Fibroblast of upper back skin (primary cell): Measurements from ENCODE around the gene EXTL2.
"Not testable (repeated sequence)": the region's sequence is repeated elsewhere in the genome, so short reads cannot be mapped to it uniquely, and the experiment has no call there.

Source experiments
- DNase-seq: peaks from one replicate; pipeline ENCODE4 v3.0.0-alpha.2; 2013

EXTL2 gene, protein sequence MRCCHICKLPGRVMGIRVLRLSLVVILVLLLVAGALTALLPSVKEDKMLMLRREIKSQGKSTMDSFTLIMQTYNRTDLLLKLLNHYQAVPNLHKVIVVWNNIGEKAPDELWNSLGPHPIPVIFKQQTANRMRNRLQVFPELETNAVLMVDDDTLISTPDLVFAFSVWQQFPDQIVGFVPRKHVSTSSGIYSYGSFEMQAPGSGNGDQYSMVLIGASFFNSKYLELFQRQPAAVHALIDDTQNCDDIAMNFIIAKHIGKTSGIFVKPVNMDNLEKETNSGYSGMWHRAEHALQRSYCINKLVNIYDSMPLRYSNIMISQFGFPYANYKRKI

GRCh38 chr1:100894603-100895539 lies at the start of gene EXTL2:
Gene EXTL2, minus strand, starts transcription at chr1:100894842. Its CDS starts 6,085 bp downstream, at chr1:100888757.
- DNase-seq: peak; percentile 70

DNA sequence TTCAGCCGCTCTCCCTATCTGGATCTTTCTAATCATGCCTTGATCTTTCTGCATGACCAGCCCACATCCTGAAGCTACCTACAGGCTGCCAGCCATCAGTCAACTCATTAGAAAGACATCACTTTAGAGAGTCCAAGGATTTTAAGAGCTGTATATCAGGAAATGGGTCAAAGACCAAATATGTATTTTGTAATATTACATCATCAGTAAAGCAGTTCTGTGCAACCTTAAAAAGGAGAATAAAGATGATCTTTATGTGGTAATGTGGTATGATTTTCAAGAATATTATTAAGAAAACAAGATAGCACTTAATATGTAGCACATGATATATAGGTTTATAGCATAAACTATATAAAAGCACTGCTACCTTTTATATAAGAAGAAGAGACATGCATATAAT lies 48.9 kb upstream of the EXTL2 start:
- DNase-seq: peak; percentile 32

DNA sequence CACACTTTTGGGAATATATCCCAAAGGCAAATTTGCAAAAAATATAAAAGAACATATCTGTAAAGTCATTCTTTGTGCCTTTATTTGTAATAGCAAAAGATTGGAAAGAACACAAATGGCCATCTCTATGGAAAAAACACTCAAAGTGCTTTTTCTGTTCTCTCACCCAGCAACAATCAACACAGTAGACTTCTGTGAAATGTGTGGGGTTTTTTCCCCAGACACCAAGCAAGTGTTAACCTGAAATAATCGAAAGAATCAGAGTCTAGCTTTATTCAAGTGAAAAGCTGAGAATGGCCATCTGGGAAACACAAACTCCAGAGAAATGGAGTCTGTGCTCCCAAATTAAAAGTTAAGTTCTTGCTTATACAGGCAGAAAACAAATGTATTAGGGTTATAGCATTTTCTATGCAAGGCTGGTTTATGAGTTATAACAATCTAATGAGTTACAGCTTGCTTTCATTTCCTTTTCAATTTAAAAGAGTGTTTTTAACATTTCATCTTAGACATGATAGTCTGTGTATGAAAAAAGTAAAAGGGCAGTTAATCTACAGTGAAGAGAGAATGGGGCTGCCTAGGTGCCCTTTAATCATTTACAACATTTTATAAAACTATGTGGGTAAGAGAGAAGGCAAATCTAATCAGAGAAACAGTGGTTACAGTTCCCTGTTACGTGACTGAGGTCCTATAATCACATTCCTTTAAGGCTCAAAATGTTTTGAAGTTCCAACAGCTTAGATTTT lies 47.8 kb upstream of the EXTL2 start:
- DNase-seq: no peak

DNA sequence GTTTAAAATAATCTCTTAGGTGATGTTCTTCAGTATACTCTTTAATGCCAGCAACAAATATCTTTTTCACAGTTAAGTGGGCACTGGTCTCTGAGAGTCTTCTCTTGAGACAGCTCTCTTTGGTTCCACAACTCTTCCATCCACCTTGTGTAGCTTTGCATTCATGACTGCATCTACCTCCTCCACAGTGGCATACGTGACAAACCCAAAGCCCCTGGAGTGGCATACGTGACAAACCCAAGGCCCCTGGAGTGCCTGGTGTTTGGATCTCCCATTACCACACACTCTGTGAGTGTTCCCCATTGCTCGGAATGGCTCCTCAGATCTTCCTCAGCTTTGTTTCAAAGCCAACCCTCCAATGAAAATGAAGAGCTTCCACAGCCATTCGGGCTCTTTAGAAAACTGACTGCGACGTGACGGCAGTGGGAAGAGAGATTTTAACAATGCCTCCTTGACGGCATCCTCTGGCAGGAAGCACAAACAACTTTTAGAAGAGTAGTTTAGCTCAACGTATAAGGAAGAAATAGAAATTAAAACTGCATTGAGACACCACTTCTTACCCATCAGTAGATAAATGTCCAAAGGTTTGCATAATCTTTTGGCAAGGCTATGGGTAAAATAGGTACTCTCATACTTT lies 47.1 kb upstream of the EXTL2 start:
- DNase-seq: no peak

DNA sequence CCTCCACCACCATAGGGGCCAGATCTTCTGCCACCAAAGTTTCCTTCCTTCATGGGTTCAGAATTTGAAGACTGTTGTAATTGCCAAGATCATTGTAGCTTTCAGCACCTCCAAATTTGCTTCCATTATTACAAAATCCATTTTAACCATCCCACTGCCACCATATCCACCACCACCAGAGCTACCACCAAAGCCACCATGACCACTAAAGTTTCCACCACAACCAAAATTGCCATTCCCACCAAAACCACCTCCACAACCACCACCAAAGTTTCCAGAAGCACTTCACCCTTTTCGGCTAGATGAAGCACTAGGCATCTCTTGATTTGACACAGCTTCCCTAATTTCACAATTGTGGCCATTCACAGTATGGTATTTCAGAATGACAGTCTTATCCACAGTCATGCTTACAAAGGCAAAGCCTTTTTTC lies 46.5 kb upstream of the EXTL2 start:
- DNase-seq: no peak

- no peak for DNase-seq
Measured at GRCh38 chr1:100936194-100936967, 41.7 kb upstream of the EXTL2 start.

- DNase-seq: not testable (repeated sequence)
Measured at GRCh38 chr1:100933555-100933954, 38.9 kb upstream of the EXTL2 start.

DNA sequence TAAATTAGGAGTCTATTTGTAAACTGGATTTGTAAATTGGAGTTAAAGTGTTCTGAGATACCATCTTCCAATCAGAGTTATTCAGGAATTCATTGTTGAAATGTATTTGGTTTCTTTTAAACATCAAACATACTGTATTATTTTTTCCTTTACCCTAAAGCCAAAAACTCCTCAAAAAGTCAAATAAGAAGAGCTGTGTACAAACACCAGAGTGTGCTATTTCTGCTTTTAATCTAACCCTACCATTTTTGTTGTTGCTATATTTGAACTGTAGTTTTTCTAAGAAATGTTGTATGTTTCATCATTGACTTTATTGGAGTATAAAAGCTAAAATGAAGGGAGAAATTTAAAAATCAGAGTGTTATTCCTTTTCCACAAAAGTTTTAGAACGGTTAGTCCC lies 37.1 kb upstream of the EXTL2 start:
- DNase-seq: no peak

GRCh38 chr1:100930494-100930893 lies 35.9 kb upstream of the EXTL2 start:
- DNase-seq: no peak

- DNase-seq: no peak
Measured at GRCh38 chr1:100928128-100928527, 33.5 kb upstream of the EXTL2 start.

- no peak for DNase-seq
Measured at GRCh38 chr1:100927276-100927675, 32.6 kb upstream of the EXTL2 start.

DNA sequence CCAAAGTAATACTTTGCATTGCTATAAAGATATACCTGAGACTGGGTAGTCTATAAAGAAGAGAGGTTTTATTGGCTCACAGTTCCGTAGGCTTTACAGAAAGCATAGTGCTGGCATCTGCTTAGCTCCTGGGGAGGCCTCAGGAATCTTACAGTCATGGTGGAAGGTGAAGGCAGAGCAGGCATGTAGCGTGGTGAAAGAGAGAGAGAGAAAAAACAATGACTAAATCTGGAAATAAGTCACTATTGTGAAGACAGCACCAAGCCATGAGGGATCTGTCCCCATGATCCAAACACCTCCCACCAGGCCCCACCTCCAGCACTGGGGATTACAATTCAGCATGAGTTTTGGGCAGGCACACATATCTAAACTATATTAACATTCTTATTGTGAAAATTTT lies 31.6 kb upstream of the EXTL2 start:
- no peak for DNase-seq

DNA sequence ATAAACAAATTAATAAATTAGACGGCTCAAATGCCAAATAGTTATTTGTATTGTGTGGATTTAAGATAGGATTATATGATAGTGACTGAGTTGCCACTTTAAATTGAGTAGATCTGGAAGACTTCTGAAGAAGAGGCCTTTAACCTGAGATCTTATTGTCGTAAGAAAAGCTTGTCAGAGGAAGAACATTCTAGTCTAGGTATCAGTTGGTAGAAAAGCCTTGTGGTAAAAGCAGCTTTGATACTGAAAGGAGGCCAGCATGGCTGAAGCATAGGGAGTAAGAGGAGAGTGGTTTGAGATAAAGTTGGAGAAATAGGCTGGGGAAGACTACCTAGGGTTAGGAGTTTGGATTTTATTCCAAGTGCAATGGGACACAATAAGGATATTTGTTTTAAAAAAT lies 30.3 kb upstream of the EXTL2 start:
- no peak for DNase-seq

- peak; percentile 59 for DNase-seq
Measured at GRCh38 chr1:100924212-100924611, 29.6 kb upstream of the EXTL2 start.

- peak; percentile 54 for DNase-seq
Measured at GRCh38 chr1:100921110-100921706, 26.6 kb upstream of the EXTL2 start.

- no peak for DNase-seq
Measured at GRCh38 chr1:100912019-100912418, 17.4 kb upstream of the EXTL2 start.

DNA sequence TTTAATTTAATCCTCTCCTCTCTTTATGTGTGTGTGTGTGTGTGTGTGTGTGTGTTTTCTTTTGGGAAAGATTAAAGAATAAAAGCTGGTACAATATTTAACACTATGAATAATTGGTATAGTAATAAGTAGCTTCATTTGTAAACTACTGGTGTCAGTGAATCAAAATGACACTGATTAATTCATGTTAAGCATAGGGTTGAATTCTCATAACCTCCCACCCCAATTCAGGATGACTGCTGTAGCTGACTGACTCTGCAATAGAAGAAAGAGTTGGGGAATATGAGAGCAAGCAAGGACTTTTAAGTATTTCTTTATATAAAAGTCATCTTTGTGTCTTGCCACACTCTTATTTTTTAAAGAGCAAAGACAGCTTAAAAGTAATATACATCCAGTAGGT lies 14.4 kb upstream of the EXTL2 start:
- DNase-seq: no peak

- no peak for DNase-seq
Measured at GRCh38 chr1:100907887-100908286, 13.2 kb upstream of the EXTL2 start.

DNA sequence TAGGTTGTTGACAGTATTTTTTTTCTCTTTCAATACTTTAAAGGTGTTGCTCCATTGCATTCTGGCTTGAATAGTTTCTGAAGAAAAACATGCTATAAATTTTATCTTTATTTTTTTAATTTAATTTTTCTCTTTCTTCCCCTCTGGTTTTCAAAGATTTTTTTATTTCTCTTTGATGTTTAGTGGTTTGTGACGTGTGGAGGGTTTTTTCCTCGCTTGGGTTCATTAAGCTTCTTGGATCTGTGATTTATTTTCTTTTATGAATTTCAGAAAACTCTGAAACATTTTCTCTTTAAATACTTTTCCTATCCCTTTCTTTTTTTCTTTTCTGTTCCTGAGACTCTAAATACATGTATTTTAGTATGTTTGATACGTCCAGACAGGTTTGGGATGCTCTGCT lies 10.5 kb upstream of the EXTL2 start:
- DNase-seq: no peak

- no peak for DNase-seq
Measured at GRCh38 chr1:100904528-100904927, 9.9 kb upstream of the EXTL2 start.

- DNase-seq: no peak
Measured at GRCh38 chr1:100903777-100904176, 9.1 kb upstream of the EXTL2 start.

DNA sequence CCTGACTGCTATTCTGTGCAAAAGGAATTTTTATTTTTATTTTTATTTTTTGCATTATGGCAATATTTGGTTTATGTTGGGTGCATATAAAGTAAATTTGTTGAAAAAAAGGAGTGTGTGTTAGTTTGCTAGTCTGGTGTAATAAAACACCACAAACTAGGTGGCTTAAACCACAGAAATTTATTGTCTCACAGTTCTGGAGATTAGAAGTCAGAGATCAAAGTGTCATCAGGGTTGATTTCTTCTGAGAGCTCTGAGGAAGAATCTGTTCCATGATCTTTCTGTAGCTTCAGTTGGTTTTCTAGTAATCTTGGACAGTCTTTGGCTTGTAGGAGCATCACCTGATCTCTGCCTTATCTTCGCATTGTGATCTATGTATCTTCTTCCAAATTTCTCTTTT lies 7.7 kb upstream of the EXTL2 start:
- DNase-seq: no peak
